IMR-90 (cell line): ENCODE data around the gene TNFRSF11A. TPM values are rescaled to one million over a fixed set of nuclear protein-coding genes. Genes with fewer than 3 reads are reported as not detected.

Source experiments
- ATAC-seq: fragments of 200-7000 bp; cut with Tn5 transposase; 2 replicates; pipeline ENCODE4 v1.9.1; 2020; ENCODE audit warnings: low read depth, mild to moderate bottlenecking, moderate library complexity
- BruUV-seq: library from RNA; stranded (reverse); fragments of 400-500 nt; replicated peaks from 2 replicates; lab custom pipeline; 2021; lab: Mats Ljungman, UMichigan
- CTCF ChIA-PET: fragments of 300-600 bp; formaldehyde crosslinking; extraction: SDS; loops from one replicate; lab custom pipeline; 2021; ENCODE audit warnings: antibody characterized with exemption; lab: Yijun Ruan, JAX
- POLR2A ChIA-PET: fragments of 300-600 bp; sonication (Branson Sonifier 250); formaldehyde crosslinking; loops from one replicate; lab custom pipeline; 2022; ENCODE audit warnings: antibody characterized with exemption; ENCODE audit not compliant: unreplicated experiment; lab: Charles Lee
- DNase-seq: peaks from one replicate; pipeline ENCODE4 v3.0.0; 2013
- H2AFZ ChIP-seq: replicated peaks from 2 replicates; pipeline ENCODE3; 2013; ENCODE audit warnings: low read length, mild to moderate bottlenecking; ENCODE audit not compliant: poor library complexity
- H2AK5ac ChIP-seq: 2 replicates; pipeline ENCODE4 v1.6.1; 2013; ENCODE audit warnings: low read depth, low read length, inconsistent platforms
- H2AK9ac ChIP-seq: replicated peaks from 2 replicates; pipeline ENCODE3; 2013; ENCODE audit warnings: mild to moderate bottlenecking, low read depth, low read length, moderate library complexity; ENCODE audit not compliant: poor library complexity
- H2BK120ac ChIP-seq: 2 replicates; pipeline ENCODE4 v1.6.1; 2013; ENCODE audit warnings: low read depth, low read length, inconsistent platforms
- H2BK15ac ChIP-seq: 3 replicates; pipeline ENCODE4 v1.6.1; 2013; ENCODE audit warnings: low read depth, low read length, inconsistent platforms
- H2BK20ac ChIP-seq: 2 replicates; pipeline ENCODE4 v1.6.1; 2013; ENCODE audit warnings: low read depth, mild to moderate bottlenecking, inconsistent platforms, low read length, moderate library complexity
- H2BK5ac ChIP-seq: 2 replicates; pipeline ENCODE4 v1.6.1; 2013; ENCODE audit warnings: mild to moderate bottlenecking, low read depth, low read length, inconsistent platforms; ENCODE audit not compliant: poor library complexity, severe bottlenecking
- H3K14ac ChIP-seq: replicated peaks from 2 replicates; pipeline ENCODE4 v1.6.1; 2013; ENCODE audit warnings: low read depth, low read length, inconsistent platforms
- H3K18ac ChIP-seq: 2 replicates; pipeline ENCODE4 v1.6.1; 2013; ENCODE audit warnings: low read depth, low read length, control low read depth
- H3K23ac ChIP-seq: 2 replicates; pipeline ENCODE4 v1.6.1; 2013; ENCODE audit warnings: low read depth, low read length, inconsistent platforms
- H3K27ac ChIP-seq: 2 replicates; pipeline ENCODE4 v1.5.1; 2013; ENCODE audit warnings: mild to moderate bottlenecking, control low read depth, low read length; ENCODE audit not compliant: insufficient read depth
- H3K27me3 ChIP-seq: 2 replicates; pipeline ENCODE4 v1.6.1; 2013; ENCODE audit warnings: low read length; ENCODE audit not compliant: control insufficient read depth, insufficient read depth
- H3K36me3 ChIP-seq: 2 replicates; pipeline ENCODE4 v1.6.1; 2013; ENCODE audit warnings: low read length, mixed read lengths; ENCODE audit not compliant: control insufficient read depth, insufficient read depth
- H3K4ac ChIP-seq: 2 replicates; pipeline ENCODE4 v1.6.1; 2013; ENCODE audit warnings: low read depth, low read length, inconsistent platforms
- H3K4me1 ChIP-seq: 2 replicates; pipeline ENCODE4 v1.6.1; 2013; ENCODE audit warnings: low read length, mixed read lengths; ENCODE audit not compliant: control insufficient read depth, insufficient read depth
- H3K4me2 ChIP-seq: 2 replicates; pipeline ENCODE4 v1.6.1; 2013; ENCODE audit warnings: low read depth, mild to moderate bottlenecking, control low read depth, low read length, moderate library complexity
- H3K4me3 ChIP-seq: 2 replicates; pipeline ENCODE4 v1.5.1; 2013; ENCODE audit warnings: low read depth, mild to moderate bottlenecking, control low read depth, low read length, moderate library complexity; ENCODE audit not compliant: insufficient read depth
- H3K56ac ChIP-seq: 2 replicates; pipeline ENCODE4 v1.6.1; 2013; ENCODE audit warnings: low read length, inconsistent platforms; ENCODE audit not compliant: insufficient read depth; ENCODE audit errors: extremely low read depth
- H3K79me1 ChIP-seq, 2 experiments: 2 replicates each; pipeline ENCODE4 v1.6.1; 2013; ENCODE audit warnings: low read length in 2 of 2, inconsistent platforms in 1 of 2, low read depth in 1 of 2
- H3K9ac ChIP-seq: 2 replicates; pipeline ENCODE4 v1.6.1; 2013; ENCODE audit warnings: low read depth, low read length, control low read depth
- H3K9me1 ChIP-seq: 2 replicates; pipeline ENCODE4 v1.6.1; 2013; ENCODE audit warnings: low read length, inconsistent platforms; ENCODE audit not compliant: insufficient read depth
- H3K9me3 ChIP-seq: 2 replicates; pipeline ENCODE4 v1.6.1; 2013; ENCODE audit warnings: low read length; ENCODE audit not compliant: control insufficient read depth, insufficient read depth
- H4K20me1 ChIP-seq: 2 replicates; pipeline ENCODE4 v1.6.1; 2013; ENCODE audit warnings: low read length, inconsistent platforms; ENCODE audit not compliant: insufficient read depth
- H4K5ac ChIP-seq: 2 replicates; pipeline ENCODE4 v1.6.1; 2013; ENCODE audit warnings: mild to moderate bottlenecking, low read depth, low read length, control low read depth
- H4K8ac ChIP-seq, 2 experiments: 2 replicates each; pipeline ENCODE4 v1.6.1; 2013; ENCODE audit warnings: low read depth in 2 of 2, low read length in 2 of 2, control low read depth in 1 of 2, inconsistent platforms in 1 of 2
- H4K91ac ChIP-seq: 2 replicates; pipeline ENCODE4 v1.6.1; 2013; ENCODE audit warnings: low read depth, low read length, inconsistent platforms; ENCODE audit not compliant: insufficient read depth
- CEBPB ChIP-seq: IDR thresholded peaks from 2 replicates; pipeline ENCODE4 v1.6.1; 2012; ENCODE audit warnings: low read depth, low read length, improper control_type of control experiment
- CTCF ChIP-seq: conservative IDR thresholded peaks from 2 replicates; pipeline ENCODE4 v1.5.1; 2012; ENCODE audit warnings: mild to moderate bottlenecking, low read depth, low read length, improper control_type of control experiment
- FOS ChIP-seq: fragments of 150-350 bp; IDR thresholded peaks from 2 replicates; pipeline ENCODE4 v1.6.1; 2016; ENCODE audit warnings: low read depth, low read length
- MAFK ChIP-seq: IDR thresholded peaks from 2 replicates; pipeline ENCODE4 v1.6.1; 2012; ENCODE audit warnings: low read depth, low read length, improper control_type of control experiment
- MAZ ChIP-seq: IDR thresholded peaks from 2 replicates; pipeline ENCODE4 v1.6.1; 2012; ENCODE audit warnings: low read depth, mild to moderate bottlenecking, low read length, improper control_type of control experiment, moderate library complexity, borderline replicate concordance
- MXI1 ChIP-seq: IDR thresholded peaks from 2 replicates; pipeline ENCODE4 v1.6.1; 2012; ENCODE audit warnings: low read depth, mild to moderate bottlenecking, low read length, moderate library complexity, borderline replicate concordance
- NFE2L2 ChIP-seq: fragments of 150-350 bp; IDR thresholded peaks from 2 replicates; pipeline ENCODE4 v1.6.1; 2016; ENCODE audit warnings: low read depth, mild to moderate bottlenecking, low read length
- RFX5 ChIP-seq: IDR thresholded peaks from 2 replicates; pipeline ENCODE4 v1.8.0; 2012; ENCODE audit warnings: low read depth, mild to moderate bottlenecking, low read length, moderate library complexity
- WGBS, 2 experiments: methylation state at CpG; one replicate each; pipeline versions ENCODE4 v1.1.5 to v1.1.7; 2013; ENCODE audit warnings: missing lambda C conversion rate in 2 of 2; ENCODE audit not compliant: insufficient read length in 1 of 2; ENCODE audit errors: extremely low coverage in 2 of 2; 5-methylcytosine and 5-hydroxymethylcytosine counted together
- dilution Hi-C: fragments of 300-500 bp; cut with HindIII; formaldehyde crosslinking; loops from one replicate; pipeline ENCODE4 v1.14.3; 2018; ENCODE audit warnings: low sequenced_read_pairs; ENCODE audit not compliant: unreplicated experiment
- in situ Hi-C: fragments of 300-500 bp; cut with MboI; formaldehyde crosslinking; loops from 3 replicates; pipeline ENCODE4 v1.14.3; 2019; ENCODE audit warnings: low sequenced_read_pairs, inconsistent platforms, mixed read lengths
- intact Hi-C: fragments of 100-400 bp; cut with micrococcal nuclease; formaldehyde crosslinking; loops from 2 replicates; pipeline ENCODE4 v1.10.0; 2022
- polyA plus RNA-seq, 3 experiments: library from polyadenylated mRNA; depleted of rRNA; stranded (reverse); fragments of >200 nt; gene quantifications; 2 replicates each; pipeline ENCODE4 v1.2.3, GENCODE V29; 2012; ENCODE audit warnings: low replicate concordance in 1 of 3
- total RNA-seq: library from RNA; depleted of rRNA; stranded (reverse); fragments of >200 nt; gene quantifications from 2 replicates; pipeline ENCODE4 v1.2.3, GENCODE V29; 2012

TNFRSF11A gene
- total and polyA plus RNA-seq, 2 of the 4 experiments (the other 2 are of a cell fraction) = under 0.01 TPM; not detected in 1

- TF ChIP-seq RFX5 (no peak), NFE2L2 (no peak), CEBPB (no peak), MXI1 (no peak), FOS (no peak)
Observed at GRCh38 chr18:62426191-62426488, 101.0 kb downstream of the TNFRSF11A start (continued).

- Histone ChIP-seq H3K9me1 (no peaks in the 10 kb centered on the region), H3K14ac (no peak overlapping the region), H3K79me1 (no peaks in the 10 kb centered on the region), H3K36me3 (no peaks in the 10 kb centered on the region), H3K4me2 (no peak overlapping the region), H3K4me1 (0 out of 2 replicates have a peak, but pooled peaks cover 2% of the 10 kb centered on the region), H3K4me3 (no peak overlapping the region), H4K5ac (no peak overlapping the region), H4K91ac (no peak overlapping the region), H3K9ac (no peak overlapping the region), H2AFZ (no peak overlapping the region), H3K4ac (no peak overlapping the region), H2AK5ac (no peak overlapping the region), H2AK9ac (no peak overlapping the region), H2BK120ac (no peak overlapping the region), H3K56ac (no peak overlapping the region), H4K8ac (no peak overlapping the region), H2BK20ac (no peak overlapping the region), H3K27ac (no peak overlapping the region), H2BK15ac (no peak overlapping the region), H4K20me1 (no peaks in the 10 kb centered on the region), H3K9me3 (no peaks in the 10 kb centered on the region; the same call in 1 of the 2 replicates), H3K23ac (no peak overlapping the region), H3K27me3 (peaks cover 23% of the 10 kb centered on the region), H2BK5ac (no peak overlapping the region), H3K18ac (no peak overlapping the region)
- no TSS peak for BruUV-seq
- DNase-seq = no peak
- intact Hi-C loops (no loop called here), dilution Hi-C loops (no loop called here), in situ Hi-C loops (no loop called here)
- no peak for TF ChIP-seq MAZ
- TF ChIP-seq MXI1 = no peak
- TF ChIP-seq CEBPB = no peak
- TF ChIP-seq CTCF = no peak
- no peak for TF ChIP-seq MAFK
- WGBS, 2 experiments = 80% methylated on average over 1 of the region's 4 CpGs; no CpG with 5 or more reads in 1 of the 2 experiments
- no peak for ATAC-seq
- CTCF ChIA-PET = no interaction called here
- POLR2A ChIA-PET = no interaction called here
Observed at GRCh38 chr18:62432176-62432575, 107.1 kb downstream of the TNFRSF11A start.
